BLaER1 (cell line): ENCODE measurements around the gene SLC44A4.

Source experiments
- H3K27ac ChIP-seq: shearing (Covaris generic); formaldehyde crosslinking; 2 replicates; pipeline ENCODE4 v1.8.1; 2022
- H3K27me3 ChIP-seq: shearing (Covaris generic); formaldehyde crosslinking; 2 replicates; pipeline ENCODE4 v1.8.1; 2022
- H3K36me3 ChIP-seq: shearing (Covaris generic); formaldehyde crosslinking; 2 replicates; pipeline ENCODE4 v1.8.1; 2022
- H3K4me1 ChIP-seq: shearing (Covaris generic); formaldehyde crosslinking; 2 replicates; pipeline ENCODE4 v1.8.1; 2022
- H3K4me2 ChIP-seq: shearing (Covaris generic); formaldehyde crosslinking; 2 replicates; pipeline ENCODE4 v1.8.1; 2022
- H3K4me3 ChIP-seq: shearing (Covaris generic); formaldehyde crosslinking; 2 replicates; pipeline ENCODE4 v1.8.1; 2022
- H3K9ac ChIP-seq: shearing (Covaris generic); formaldehyde crosslinking; 2 replicates; pipeline ENCODE4 v1.8.1; 2022
- H3K9me3 ChIP-seq: shearing (Covaris generic); formaldehyde crosslinking; 2 replicates; pipeline ENCODE4 v1.8.1; 2022
- H4K20me1 ChIP-seq: shearing (Covaris generic); formaldehyde crosslinking; 2 replicates; pipeline ENCODE4 v1.8.1; 2022
- Cebpa-rat ChIP-seq: shearing (Covaris generic); IDR thresholded peaks from 2 replicates; pipeline ENCODE4 v1.8.1; 2022

SLC44A4 gene

GRCh38 chr6:31881136-31881859, 2.5 kb upstream of the SLC44A4 start:
- Histone ChIP-seq H3K4me2 (no peak overlapping the region), H3K36me3 (peaks cover 73% of the 10 kb centered on the region), H3K27ac (no peak overlapping the region), H3K9ac (no peak overlapping the region), H3K4me1 (no peaks in the 10 kb centered on the region), H3K27me3 (no peaks in the 10 kb centered on the region), H3K9me3 (no peaks in the 10 kb centered on the region), H3K4me3 (no peak overlapping the region), H4K20me1 (peaks cover 19% of the 10 kb centered on the region; the same call in 1 of the 2 replicates)
- TF ChIP-seq Cebpa-rat: no peak

- H3K36me3 ChIP-seq: peaks cover 67% of the 10 kb centered on the region
- no peaks in the 10 kb centered on the region for H3K27me3 ChIP-seq
- no peak overlapping the region for H3K27ac ChIP-seq
- H3K9me3 ChIP-seq: no peaks in the 10 kb centered on the region
- no peak overlapping the region for H3K4me2 ChIP-seq
- no peaks in the 10 kb centered on the region for H3K4me1 ChIP-seq
- no peak for TF ChIP-seq Cebpa-rat
- H4K20me1 ChIP-seq: peaks cover 19% of the 10 kb centered on the region; the same call in 1 of the 2 replicates
- H3K9ac ChIP-seq: no peak overlapping the region
- no peak overlapping the region for H3K4me3 ChIP-seq
These were observed 1.8 kb upstream of the SLC44A4 start for GRCh38 chr6:31880616-31881015.

DNA sequence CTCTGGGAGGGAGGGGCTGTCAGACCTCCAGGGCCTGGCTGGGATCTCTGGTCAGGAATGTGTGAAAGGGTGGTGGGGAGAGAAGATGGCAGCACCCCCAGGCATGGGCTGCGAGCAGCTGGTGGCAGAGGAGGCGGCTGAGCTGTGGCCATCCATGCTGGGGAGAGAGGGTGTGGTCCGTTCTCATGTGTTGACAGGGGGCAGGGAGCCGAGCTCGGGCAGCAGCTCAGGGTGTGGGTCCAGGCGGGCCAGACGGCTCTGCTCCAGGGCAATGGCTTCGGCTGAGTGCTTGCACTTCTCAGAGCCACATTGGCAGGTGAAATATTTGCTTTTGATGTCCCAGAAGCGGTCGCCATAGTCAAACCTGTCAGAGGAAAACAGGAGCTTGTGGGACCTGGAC, 1.1 kb upstream of the SLC44A4 start:
- Histone ChIP-seq H3K36me3 (peaks cover 59% of the 10 kb centered on the region), H4K20me1 (peaks cover 19% of the 10 kb centered on the region; the same call in 1 of the 2 replicates), H3K4me3 (no peak overlapping the region), H3K9me3 (no peaks in the 10 kb centered on the region), H3K4me2 (no peak overlapping the region), H3K4me1 (peaks cover 2% of the 10 kb centered on the region), H3K27ac (no peak overlapping the region), H3K9ac (no peak overlapping the region), H3K27me3 (no peaks in the 10 kb centered on the region)
- TF ChIP-seq Cebpa-rat: no peak

GRCh38 chr6:31879143-31879542, 346 bp upstream of the SLC44A4 start:
- Histone ChIP-seq H3K9ac (no peak overlapping the region), H3K4me3 (no peak overlapping the region), H3K27ac (no peak overlapping the region), H3K4me2 (no peak overlapping the region), H3K36me3 (peaks cover 52% of the 10 kb centered on the region), H4K20me1 (peaks cover 19% of the 10 kb centered on the region; the same call in 1 of the 2 replicates), H3K27me3 (no peaks in the 10 kb centered on the region), H3K4me1 (peaks cover 10% of the 10 kb centered on the region), H3K9me3 (no peaks in the 10 kb centered on the region)
- no peak for TF ChIP-seq Cebpa-rat

- Histone ChIP-seq H3K27ac (0 out of 2 replicates have a peak overlapping the region, but pooled peaks have one; percentile 9), H3K36me3 (peaks cover 43% of the 10 kb centered on the region), H3K9me3 (no peaks in the 10 kb centered on the region), H3K9ac (no peak overlapping the region), H3K27me3 (no peaks in the 10 kb centered on the region), H3K4me1 (peaks cover 12% of the 10 kb centered on the region), H3K4me2 (no peak overlapping the region), H3K4me3 (no peak overlapping the region), H4K20me1 (peaks cover 15% of the 10 kb centered on the region; the same call in 1 of the 2 replicates)
- TF ChIP-seq Cebpa-rat: no peak
These were observed 575 bp downstream of the SLC44A4 start for GRCh38 chr6:31878222-31878621.

DNA sequence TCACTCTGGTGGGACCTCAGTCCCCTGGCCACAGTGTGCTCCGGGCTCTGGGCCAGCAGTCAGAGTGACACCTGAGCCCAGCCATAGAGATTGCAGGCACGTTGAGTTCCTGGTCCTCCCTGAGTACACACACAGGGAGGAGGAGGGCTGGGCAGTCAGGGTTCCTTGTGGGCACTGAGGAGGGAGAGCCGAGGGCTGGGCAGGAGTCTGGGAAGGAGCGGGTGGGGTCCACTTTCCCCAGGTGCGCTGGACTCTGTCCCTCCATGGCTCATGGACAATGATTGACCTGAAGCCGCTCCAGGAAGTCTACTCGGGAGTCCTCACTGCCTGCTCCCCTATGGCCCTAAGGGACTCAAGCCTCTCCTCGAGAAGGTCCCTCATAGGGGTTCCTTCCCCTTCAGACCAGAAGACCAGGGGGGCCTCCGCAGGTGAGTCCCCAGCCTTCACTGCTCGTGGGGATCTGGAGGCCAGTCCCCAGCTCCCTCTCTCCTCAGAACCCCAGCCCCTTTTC, 1.1 kb downstream of the SLC44A4 start:
- H3K4me3 ChIP-seq: no peak overlapping the region
- H3K36me3 ChIP-seq: peaks cover 37% of the 10 kb centered on the region
- no peak overlapping the region for H3K9ac ChIP-seq
- H3K4me1 ChIP-seq: peaks cover 12% of the 10 kb centered on the region
- H3K27me3 ChIP-seq: no peaks in the 10 kb centered on the region
- no peak overlapping the region for H3K4me2 ChIP-seq
- no peaks in the 10 kb centered on the region for H3K9me3 ChIP-seq
- peaks cover 10% of the 10 kb centered on the region; the same call in 1 of the 2 replicates for H4K20me1 ChIP-seq
- no peak for TF ChIP-seq Cebpa-rat
- no peak overlapping the region for H3K27ac ChIP-seq

DNA sequence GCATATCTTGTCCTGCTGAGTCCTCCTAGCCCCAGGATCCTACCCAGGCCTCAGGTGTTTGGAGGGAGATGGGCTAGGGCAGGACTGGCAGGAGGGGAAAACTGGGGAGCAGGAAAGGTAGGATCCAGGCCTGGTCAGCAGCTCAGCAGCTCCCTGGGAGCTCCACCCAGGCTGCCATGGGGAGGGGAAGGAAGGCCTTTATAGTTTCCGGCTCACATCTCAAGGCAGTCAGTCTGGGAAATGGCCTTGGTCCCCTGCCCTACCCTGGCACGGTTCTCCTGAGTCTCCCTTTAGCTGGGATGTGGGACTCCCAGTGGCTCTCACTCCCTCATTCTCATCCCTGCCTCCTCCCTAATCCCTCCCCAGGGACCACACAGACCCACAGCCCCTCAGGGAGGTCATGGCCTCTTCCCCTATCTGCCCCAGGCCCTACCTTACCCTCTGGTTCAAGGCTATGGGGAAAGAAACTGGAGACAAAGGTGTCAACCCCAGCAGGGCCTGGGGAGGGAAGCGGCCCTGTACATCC, 1.6 kb downstream of the SLC44A4 start:
- H3K9ac ChIP-seq: no peak overlapping the region
- no peaks in the 10 kb centered on the region for H3K9me3 ChIP-seq

DNA sequence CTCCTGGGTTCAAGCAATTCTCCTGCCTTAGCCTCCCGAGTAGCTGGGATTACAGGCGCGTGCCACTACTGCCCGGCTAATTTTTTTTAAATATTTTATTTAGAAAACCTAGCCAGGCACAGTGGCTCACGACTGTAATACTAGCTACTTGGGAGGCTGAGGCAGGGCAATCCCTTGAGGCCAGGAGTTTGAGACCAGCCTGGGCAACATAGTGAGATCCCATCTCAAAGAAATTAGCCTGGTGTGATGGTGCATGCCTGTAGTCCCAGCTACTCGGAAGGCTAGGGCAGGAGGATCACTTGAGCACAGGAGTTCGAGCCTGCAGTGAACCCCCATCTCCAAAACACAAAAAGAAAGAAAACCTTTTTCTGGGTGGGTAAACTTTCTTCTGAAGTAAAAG, 2.4 kb downstream of the SLC44A4 start:
- H3K4me2 ChIP-seq: no peak overlapping the region
- no peak overlapping the region for H3K9ac ChIP-seq
- no peaks in the 10 kb centered on the region for H3K9me3 ChIP-seq
- H3K27ac ChIP-seq: no peak overlapping the region
- H3K36me3 ChIP-seq: peaks cover 24% of the 10 kb centered on the region
- H3K4me3 ChIP-seq: no peak overlapping the region
- H3K4me1 ChIP-seq: peaks cover 12% of the 10 kb centered on the region
- H3K27me3 ChIP-seq: no peaks in the 10 kb centered on the region
- H4K20me1 ChIP-seq: peaks cover 5% of the 10 kb centered on the region; the same call in 1 of the 2 replicates
- no peak for TF ChIP-seq Cebpa-rat

More for the DNA sequence above, 1.6 kb downstream of the SLC44A4 start:
- H3K4me1 ChIP-seq: peaks cover 12% of the 10 kb centered on the region
- H3K4me2 ChIP-seq: no peak overlapping the region
- no peak overlapping the region for H3K4me3 ChIP-seq
- peaks cover 32% of the 10 kb centered on the region for H3K36me3 ChIP-seq
- H4K20me1 ChIP-seq: peaks cover 8% of the 10 kb centered on the region; the same call in 1 of the 2 replicates
- H3K27ac ChIP-seq: no peak overlapping the region
- no peaks in the 10 kb centered on the region for H3K27me3 ChIP-seq
- TF ChIP-seq Cebpa-rat: no peak

- Histone ChIP-seq H3K4me2 (no peak overlapping the region), H3K27me3 (no peaks in the 10 kb centered on the region), H3K4me3 (no peak overlapping the region), H3K9me3 (no peaks in the 10 kb centered on the region), H3K9ac (no peak overlapping the region), H3K27ac (no peak overlapping the region), H3K36me3 (peaks cover 19% of the 10 kb centered on the region), H3K4me1 (peaks cover 17% of the 10 kb centered on the region), H4K20me1 (peaks cover under 1% of the 10 kb centered on the region; the same call in 1 of the 2 replicates)
- TF ChIP-seq Cebpa-rat: no peak
These were observed 2.9 kb downstream of the SLC44A4 start for GRCh38 chr6:31875877-31876276.
